ENCODE results near the gene CACNA1C.

GRCh38 chr12:2623472-2623871 lies 570.7 kb downstream of the CACNA1C start:
- TF ChIP-seq CTCF (IDR thresholded peaks at IDR 0.05), result no peak
- TF ChIP-seq POLR2A (IDR thresholded peaks at IDR 0.05), result no peak

All from esophagus squamous epithelium (tissue), 4 donors.